GM10248 (cell line): ENCODE results near the gene EN2.

Source experiments
- CTCF ChIA-PET: fragments of 300-600 bp; sonication (Branson Sonifier 250); formaldehyde crosslinking; extraction: SDS; loops from one replicate; lab custom pipeline; 2021; ENCODE audit warnings: antibody characterized with exemption; lab: Yijun Ruan, JAX
- POLR2A ChIA-PET: fragments of 350-650 bp; sonication (Branson Sonifier 250); formaldehyde crosslinking; extraction: SDS; loops from one replicate; lab custom pipeline; 2020; ENCODE audit warnings: antibody characterized with exemption; lab: Yijun Ruan, JAX
- DNase-seq: peaks from one replicate; pipeline ENCODE4 v3.0.0; 2012; ENCODE audit errors: extremely low spot score
- CTCF ChIP-seq: IDR thresholded peaks from 2 replicates; pipeline ENCODE4 v1.5.1; 2012; ENCODE audit warnings: mild to moderate bottlenecking, low read depth; ENCODE audit errors: extremely low read depth, missing control alignments, control extremely low read depth

The EN2 gene

GRCh38 chr7:155450558-155450969 lies 7.4 kb upstream of the EN2 start:
- ChIA-PET POLR2A (no interaction called here), CTCF (interaction anchor here (2.0 kb wide), 1 partner anchor 70 kb away, joined by 5 read pairs; no protein-coding TSS in a partner anchor)
- no peak for TF ChIP-seq CTCF
- DNase-seq = no peak

- CTCF ChIA-PET = interaction anchor here (2.0 kb wide), 1 partner anchor 71 kb away, joined by 5 read pairs; no protein-coding TSS in a partner anchor
- POLR2A ChIA-PET = no interaction called here
- no peak for TF ChIP-seq CTCF
- DNase-seq = no peak
Measured at GRCh38 chr7:155450970-155451801, 6.7 kb upstream of the EN2 start.

GRCh38 chr7:155451840-155452239 lies 6.1 kb upstream of the EN2 start:
- ChIA-PET CTCF (no interaction called here), POLR2A (no interaction called here)
- TF ChIP-seq CTCF = no peak

GRCh38 chr7:155452505-155453295 lies 5.2 kb upstream of the EN2 start:
- DNase-seq = no peak
- TF ChIP-seq CTCF = no peak
- CTCF ChIA-PET = no interaction called here
- POLR2A ChIA-PET = no interaction called here

More at GRCh38 chr7:155451840-155452239, 6.1 kb upstream of the EN2 start:
- DNase-seq = no peak

- POLR2A ChIA-PET = no interaction called here
- CTCF ChIA-PET = no interaction called here
- no peak for DNase-seq
- TF ChIP-seq CTCF = no peak
Measured at GRCh38 chr7:155453296-155454182, 4.4 kb upstream of the EN2 start.
